ENCODE results near the gene CSTB.

Gene CSTB

DNA sequence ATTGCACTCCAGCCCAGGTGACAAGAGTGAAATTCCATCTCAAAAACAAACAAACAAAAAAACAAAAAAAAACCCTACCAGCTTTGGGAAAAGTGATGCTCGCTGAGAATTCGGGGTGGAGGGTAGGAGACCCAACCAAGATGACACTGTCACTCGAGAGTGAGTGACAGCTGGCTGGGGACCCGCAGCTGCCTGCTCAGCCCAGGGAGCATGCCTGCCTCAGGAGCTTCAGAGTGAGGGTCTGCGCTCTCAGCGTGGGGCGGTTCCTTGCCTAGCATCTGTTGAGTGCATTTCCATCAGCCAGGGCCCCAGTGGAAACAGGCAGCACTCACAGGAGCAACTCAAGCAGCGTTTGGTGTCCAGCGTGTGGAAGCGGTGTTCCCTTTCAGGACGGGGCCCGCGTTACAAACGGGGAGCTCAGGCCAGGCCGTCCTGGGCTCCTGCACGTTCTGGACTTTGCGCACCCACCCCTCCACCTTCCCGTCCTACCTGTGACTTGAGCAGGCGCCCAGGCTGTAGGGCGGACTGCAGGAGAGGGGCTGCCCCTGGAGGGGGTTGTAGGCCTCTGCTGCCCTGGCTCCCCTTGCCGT, 5.9 kb downstream of the CSTB start:
- Mint-ChIP-seq H3K4me3 (no peak overlapping the region), H3K4me1 (peaks cover 65% of the 10 kb centered on the region), H3K27me3 (ENCODE audit: low read depth, poor library complexity) (no peaks in the 10 kb centered on the region), H3K36me3 (ENCODE audit: low read depth) (peaks cover 19% of the 10 kb centered on the region), H3K27ac (no peak overlapping the region), H3K9me3 (no peaks in the 10 kb centered on the region)
- TF ChIP-seq, protein P1, sequence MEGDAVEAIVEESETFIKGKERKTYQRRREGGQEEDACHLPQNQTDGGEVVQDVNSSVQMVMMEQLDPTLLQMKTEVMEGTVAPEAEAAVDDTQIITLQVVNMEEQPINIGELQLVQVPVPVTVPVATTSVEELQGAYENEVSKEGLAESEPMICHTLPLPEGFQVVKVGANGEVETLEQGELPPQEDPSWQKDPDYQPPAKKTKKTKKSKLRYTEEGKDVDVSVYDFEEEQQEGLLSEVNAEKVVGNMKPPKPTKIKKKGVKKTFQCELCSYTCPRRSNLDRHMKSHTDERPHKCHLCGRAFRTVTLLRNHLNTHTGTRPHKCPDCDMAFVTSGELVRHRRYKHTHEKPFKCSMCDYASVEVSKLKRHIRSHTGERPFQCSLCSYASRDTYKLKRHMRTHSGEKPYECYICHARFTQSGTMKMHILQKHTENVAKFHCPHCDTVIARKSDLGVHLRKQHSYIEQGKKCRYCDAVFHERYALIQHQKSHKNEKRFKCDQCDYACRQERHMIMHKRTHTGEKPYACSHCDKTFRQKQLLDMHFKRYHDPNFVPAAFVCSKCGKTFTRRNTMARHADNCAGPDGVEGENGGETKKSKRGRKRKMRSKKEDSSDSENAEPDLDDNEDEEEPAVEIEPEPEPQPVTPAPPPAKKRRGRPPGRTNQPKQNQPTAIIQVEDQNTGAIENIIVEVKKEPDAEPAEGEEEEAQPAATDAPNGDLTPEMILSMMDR (IDR thresholded peaks at IDR 0.05) = no peak
- DNase-seq = no peak

DNA sequence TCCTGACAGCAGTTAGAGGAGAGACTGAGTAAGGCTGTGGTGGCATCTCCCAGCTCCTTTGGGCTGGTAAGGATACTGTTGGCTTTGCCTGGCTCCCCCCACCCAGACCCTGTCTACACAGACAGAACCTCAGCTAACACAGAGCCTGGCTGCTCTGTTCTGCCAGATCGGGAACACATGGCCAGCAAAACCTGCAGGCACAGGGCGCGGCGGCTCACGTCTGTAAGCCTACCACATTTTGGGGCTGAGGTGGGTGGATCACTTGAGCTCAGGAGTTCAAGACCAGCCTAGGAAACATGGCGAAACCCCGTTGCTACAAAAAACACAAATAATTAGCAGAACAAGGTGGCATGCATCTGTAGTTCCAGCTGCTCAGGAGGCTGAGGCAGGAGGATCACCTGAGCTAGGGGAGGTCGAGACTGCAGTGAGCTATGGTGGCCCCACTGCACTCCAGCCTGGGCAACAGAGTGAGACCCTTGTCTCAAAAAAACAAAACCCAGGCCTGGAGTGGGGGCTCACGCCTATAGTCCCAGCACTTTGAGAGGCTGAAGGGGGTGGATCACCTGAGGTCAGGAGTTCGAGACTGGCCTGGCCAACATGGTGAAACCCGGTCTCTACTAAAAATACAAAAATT, 6.7 kb downstream of the CSTB start:
- Mint-ChIP-seq H3K4me3 (no peak overlapping the region), H3K4me1 (peaks cover 59% of the 10 kb centered on the region), H3K27ac (peak overlapping the region; percentile 70), H3K27me3 (ENCODE audit: low read depth, poor library complexity) (no peaks in the 10 kb centered on the region), H3K9me3 (no peaks in the 10 kb centered on the region), H3K36me3 (ENCODE audit: low read depth) (peaks cover 19% of the 10 kb centered on the region)
- no peak for DNase-seq
- TF ChIP-seq, protein P1 (IDR thresholded peaks at IDR 0.05) = no peak

DNA sequence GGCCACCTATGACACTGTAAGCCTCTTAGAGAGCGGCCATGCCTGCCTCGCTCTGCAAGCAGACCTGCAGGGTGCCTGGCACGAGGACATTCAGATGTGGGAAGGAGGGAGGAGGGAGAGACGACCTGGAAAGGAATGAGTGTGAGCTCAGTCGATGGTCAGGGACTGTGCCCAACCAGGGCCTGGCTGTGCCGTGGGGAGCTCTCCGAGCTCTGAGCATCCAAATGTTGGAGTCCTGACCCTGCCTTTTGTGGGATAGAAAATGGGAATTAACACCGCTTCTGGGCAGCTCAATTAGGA, 7.3 kb downstream of the CSTB start:
- H3K27ac Mint-ChIP-seq = peak overlapping the region; percentile 70
- TF ChIP-seq, protein P1 (IDR thresholded peaks at IDR 0.05) = no peak
- peaks cover 14% of the 10 kb centered on the region for H3K36me3 Mint-ChIP-seq (ENCODE audit: low read depth)
- no peaks in the 10 kb centered on the region for H3K27me3 Mint-ChIP-seq (ENCODE audit: low read depth, poor library complexity)
- H3K9me3 Mint-ChIP-seq = no peaks in the 10 kb centered on the region
- no peak overlapping the region for H3K4me3 Mint-ChIP-seq
- peaks cover 54% of the 10 kb centered on the region for H3K4me1 Mint-ChIP-seq
- DNase-seq = no peak

DNA sequence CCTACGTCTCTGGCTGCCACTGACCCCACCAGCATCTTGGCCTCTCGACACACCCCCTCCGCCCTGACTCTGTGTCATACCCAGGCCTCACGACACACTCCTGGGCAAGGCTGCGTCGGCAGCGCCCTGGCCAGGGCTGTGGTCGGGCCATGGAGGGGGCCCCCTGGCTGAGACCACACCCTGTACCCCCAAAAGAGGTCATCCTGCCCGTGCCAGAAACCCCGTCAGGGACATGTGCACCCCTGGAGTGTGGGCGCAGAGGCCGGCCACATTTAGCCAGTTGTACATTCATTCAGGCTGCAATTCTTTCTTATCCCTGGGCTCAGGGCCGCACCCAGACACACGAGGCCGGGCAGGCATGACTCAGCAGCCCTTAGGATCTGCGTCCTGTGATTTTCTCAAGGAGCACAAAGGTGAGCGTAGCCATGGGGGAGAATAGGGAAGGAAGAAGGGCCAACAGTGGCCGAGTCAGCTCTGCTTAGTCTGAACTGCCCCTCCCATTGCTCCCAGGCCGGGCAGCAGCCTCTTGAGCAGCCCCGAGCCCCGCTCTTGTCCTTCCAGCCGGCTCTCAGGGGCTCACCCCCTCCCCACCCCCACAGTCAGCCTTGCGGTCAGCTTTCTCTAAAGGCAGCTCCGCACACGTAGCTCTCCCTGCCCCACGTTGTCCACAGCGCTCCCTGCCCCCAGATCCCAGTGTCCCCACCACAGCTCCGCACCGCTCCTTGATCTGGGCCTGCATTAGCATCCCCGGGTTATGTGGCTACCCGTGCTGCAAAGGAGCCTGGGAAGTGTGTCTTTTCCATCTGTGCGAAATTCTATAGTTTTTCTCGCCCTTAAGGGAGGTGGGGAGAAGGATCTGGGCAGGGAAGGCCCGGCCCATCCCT, 7.9 kb downstream of the CSTB start:
- Mint-ChIP-seq H3K27me3 (ENCODE audit: low read depth, poor library complexity) (no peaks in the 10 kb centered on the region), H3K27ac (peak overlapping the region; percentile 89), H3K4me3 (no peak overlapping the region), H3K36me3 (ENCODE audit: low read depth) (peaks cover 11% of the 10 kb centered on the region), H3K9me3 (no peaks in the 10 kb centered on the region), H3K4me1 (peaks cover 50% of the 10 kb centered on the region)
- DNase-seq = no peak
- TF ChIP-seq, protein P1 (IDR thresholded peaks at IDR 0.05) = no peak

DNA sequence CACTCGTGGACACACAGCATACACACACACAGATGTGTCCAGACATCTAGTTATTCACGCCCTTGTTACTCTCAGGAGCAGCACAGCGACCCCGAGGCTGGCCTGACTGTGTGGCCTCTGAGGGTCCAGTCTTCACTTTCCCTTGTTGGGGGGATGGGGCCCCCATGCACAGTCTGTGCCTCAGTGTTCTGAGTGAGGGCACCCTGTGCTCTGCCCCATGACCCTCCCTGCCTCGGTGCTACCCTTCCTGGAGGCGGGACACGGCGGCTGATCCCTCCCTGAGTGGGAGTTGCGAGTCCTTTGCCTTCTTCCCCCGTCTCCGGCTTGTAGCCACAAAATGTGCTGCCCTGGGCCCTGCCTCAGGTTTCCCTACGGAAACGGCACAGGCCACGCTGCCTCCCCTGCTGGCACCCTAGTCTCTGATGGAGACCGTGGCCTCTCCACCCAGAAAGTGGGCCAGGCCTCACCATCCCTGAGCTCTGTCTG, 8.6 kb downstream of the CSTB start:
- Mint-ChIP-seq H3K4me1 (peaks cover 46% of the 10 kb centered on the region), H3K27me3 (ENCODE audit: low read depth, poor library complexity) (no peaks in the 10 kb centered on the region), H3K36me3 (ENCODE audit: low read depth) (peaks cover 12% of the 10 kb centered on the region), H3K27ac (peak overlapping the region; percentile 89), H3K9me3 (no peaks in the 10 kb centered on the region), H3K4me3 (no peak overlapping the region)
- TF ChIP-seq, protein P1 (IDR thresholded peaks at IDR 0.05) = no peak
- no peak for DNase-seq
